ENCODE data around the gene HBZ.
A peak's percentile ranks its signal among the peaks of the same experiment; 100 is the strongest.

HBZ gene

GRCh38 chr16:180681-181564 lies 28.5 kb downstream of the HBZ start:
- DNase-seq = peak; percentile 89

GRCh38 chr16:181565-182021 lies 29.1 kb downstream of the HBZ start:
- DNase-seq = no peak
- Histone ChIP-seq H3K9me3 (no peaks in the 10 kb centered on the region), H3K4me3 (ENCODE audit: low read depth, low read length) (no peak overlapping the region), H3K4me1 (peaks cover 7% of the 10 kb centered on the region), H3K36me3 (peaks cover 4% of the 10 kb centered on the region; the same call in 1 of the 2 replicates), H3K27me3 (peaks cover 41% of the 10 kb centered on the region)
- TF ChIP-seq CTCF (IDR thresholded peaks at IDR 0.05; ENCODE audit: low read depth, low read length) = peak; percentile 87

More at GRCh38 chr16:180681-181564, 28.5 kb downstream of the HBZ start:
- TF ChIP-seq CTCF (IDR thresholded peaks at IDR 0.05; ENCODE audit: low read depth, low read length) = no peak
- H3K4me1 ChIP-seq = peaks cover 7% of the 10 kb centered on the region
- no peaks in the 10 kb centered on the region for H3K9me3 ChIP-seq
- H3K36me3 ChIP-seq = peaks cover 4% of the 10 kb centered on the region; the same call in 1 of the 2 replicates
- H3K27me3 ChIP-seq = peaks cover 41% of the 10 kb centered on the region
- peak overlapping the region; percentile 46 for H3K4me3 ChIP-seq (ENCODE audit: low read depth, low read length)

- TF ChIP-seq CTCF (IDR thresholded peaks at IDR 0.05; ENCODE audit: low read depth, low read length) = no peak
- Histone ChIP-seq H3K36me3 (peaks cover 12% of the 10 kb centered on the region), H3K4me3 (ENCODE audit: low read depth, low read length) (no peak overlapping the region), H3K4me1 (peaks cover 7% of the 10 kb centered on the region), H3K9me3 (no peaks in the 10 kb centered on the region), H3K27me3 (peaks cover 30% of the 10 kb centered on the region)
- DNase-seq = no peak
Observed at GRCh38 chr16:183005-183404, 30.6 kb downstream of the HBZ start.

- Histone ChIP-seq H3K9me3 (no peaks in the 10 kb centered on the region), H3K4me1 (peaks cover 7% of the 10 kb centered on the region), H3K4me3 (ENCODE audit: low read depth, low read length) (no peak overlapping the region), H3K27me3 (peaks cover 8% of the 10 kb centered on the region), H3K36me3 (peaks cover 33% of the 10 kb centered on the region)
- TF ChIP-seq CTCF (IDR thresholded peaks at IDR 0.05; ENCODE audit: low read depth, low read length) = no peak
- no peak for DNase-seq
Observed at GRCh38 chr16:185213-185612, 32.8 kb downstream of the HBZ start.

- H3K36me3 ChIP-seq = peaks cover 36% of the 10 kb centered on the region
- H3K9me3 ChIP-seq = no peaks in the 10 kb centered on the region
- TF ChIP-seq CTCF (IDR thresholded peaks at IDR 0.05; ENCODE audit: low read depth, low read length) = no peak
- no peak for DNase-seq
- H3K27me3 ChIP-seq = peaks cover 3% of the 10 kb centered on the region; the same call in 1 of the 2 replicates
- no peak overlapping the region for H3K4me3 ChIP-seq (ENCODE audit: low read depth, low read length)
- H3K4me1 ChIP-seq = peaks cover 5% of the 10 kb centered on the region
Observed at GRCh38 chr16:185691-186090, 33.2 kb downstream of the HBZ start.

- no peaks in the 10 kb centered on the region for H3K4me1 ChIP-seq
- no peak overlapping the region for H3K4me3 ChIP-seq (ENCODE audit: low read depth, low read length)
- no peaks in the 10 kb centered on the region for H3K27me3 ChIP-seq
- H3K9me3 ChIP-seq = no peaks in the 10 kb centered on the region
- no peak for DNase-seq
- TF ChIP-seq CTCF (IDR thresholded peaks at IDR 0.05; ENCODE audit: low read depth, low read length) = no peak
- H3K36me3 ChIP-seq = peaks cover 51% of the 10 kb centered on the region
Observed at GRCh38 chr16:187330-187729, 34.9 kb downstream of the HBZ start.

Data from BE2C (cell line).